GM19043 (cell line): ENCODE data around the gene SLC8A1.

ENCODE experiments used
- ATAC-seq: cut with Tn5 transposase; IDR thresholded peaks from one replicate; pipeline ENCODE4 v1.9.1; 2021; ENCODE audit warnings: low read depth; ENCODE audit not compliant: unreplicated experiment

The SLC8A1 gene

DNA sequence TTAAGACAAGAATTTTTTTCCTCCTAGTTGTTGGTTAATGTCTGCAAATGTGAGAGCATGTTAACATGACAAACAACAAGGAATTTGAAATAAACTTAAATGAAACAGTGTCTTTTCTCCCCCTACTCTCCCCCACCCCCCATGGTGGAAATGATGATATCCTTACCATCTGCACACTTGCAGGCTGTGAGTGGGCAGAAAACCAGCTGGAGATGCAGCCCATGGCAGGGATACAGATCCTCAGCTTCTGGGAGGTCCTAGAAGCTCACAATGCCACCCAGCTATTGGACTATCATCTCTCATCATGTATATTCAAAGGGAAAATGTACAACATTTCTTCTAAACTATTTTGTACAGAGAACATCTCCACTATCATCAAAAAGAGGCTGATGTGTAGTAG is 196.8 kb downstream of the SLC8A1 start:
- no peak for ATAC-seq

GRCh38 chr2:40254611-40255010 is 197.3 kb downstream of the SLC8A1 start:
- ATAC-seq = no peak

GRCh38 chr2:40251137-40251536 is 200.8 kb downstream of the SLC8A1 start:
- no peak for ATAC-seq

DNA sequence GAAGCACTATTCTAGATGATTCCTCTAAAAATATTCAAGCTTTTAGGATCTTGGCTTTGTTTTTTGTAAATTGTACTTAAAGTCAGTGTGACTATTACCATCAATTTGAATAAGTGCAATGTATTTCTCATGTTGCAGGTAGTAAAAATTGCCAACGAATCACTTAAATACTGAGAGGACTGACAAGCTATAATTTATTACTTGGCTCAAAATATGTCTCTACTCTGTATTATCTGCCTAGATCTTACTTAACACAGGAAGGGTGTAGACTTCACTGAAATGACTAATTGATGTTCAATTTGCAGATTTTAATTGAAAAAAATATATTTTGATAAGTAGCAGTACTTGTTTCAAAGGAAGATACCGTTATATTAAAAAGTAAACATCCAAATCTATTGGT is 202.3 kb downstream of the SLC8A1 start:
- no peak for ATAC-seq

GRCh38 chr2:40248294-40248693 is 203.6 kb downstream of the SLC8A1 start:
- ATAC-seq = no peak

DNA sequence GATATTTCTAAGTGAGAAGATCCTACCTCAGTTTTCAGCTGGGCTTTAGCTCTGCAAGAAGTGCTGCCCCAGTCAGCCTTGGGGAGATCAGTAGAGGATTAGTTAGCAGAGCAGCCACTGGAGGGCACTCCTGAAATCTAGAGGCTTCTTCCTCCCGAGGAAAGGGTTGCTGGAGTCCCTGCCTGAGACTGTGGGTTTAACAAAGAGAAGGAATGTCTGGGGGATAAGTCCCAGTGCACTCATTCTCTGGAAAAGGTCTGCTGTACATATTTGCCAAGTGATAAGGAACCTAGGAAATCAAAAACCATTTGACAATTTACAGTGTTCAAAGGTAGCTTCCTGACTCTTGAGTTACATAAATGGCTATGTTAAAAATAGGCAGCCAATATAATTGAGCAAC is 207.2 kb downstream of the SLC8A1 start:
- no peak for ATAC-seq

DNA sequence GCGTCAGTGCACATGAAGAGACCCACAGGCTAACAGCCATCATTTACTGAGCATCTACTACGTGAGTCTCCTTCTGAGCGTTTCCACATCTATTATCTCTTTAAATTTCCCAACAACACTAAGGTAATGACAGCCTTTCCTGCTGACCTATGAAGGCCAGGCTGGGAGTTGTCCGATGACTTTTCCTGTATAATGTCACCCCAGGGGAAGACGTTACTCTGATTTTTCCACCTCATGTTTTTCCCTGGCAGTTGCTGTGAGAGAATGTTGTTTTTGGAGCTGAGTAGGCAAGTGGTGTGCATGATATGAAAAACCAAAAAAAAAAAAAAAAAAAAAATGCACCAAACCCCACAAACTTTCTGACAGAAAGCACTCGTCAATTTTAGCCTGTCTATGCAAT is 207.6 kb downstream of the SLC8A1 start:
- no peak for ATAC-seq

DNA sequence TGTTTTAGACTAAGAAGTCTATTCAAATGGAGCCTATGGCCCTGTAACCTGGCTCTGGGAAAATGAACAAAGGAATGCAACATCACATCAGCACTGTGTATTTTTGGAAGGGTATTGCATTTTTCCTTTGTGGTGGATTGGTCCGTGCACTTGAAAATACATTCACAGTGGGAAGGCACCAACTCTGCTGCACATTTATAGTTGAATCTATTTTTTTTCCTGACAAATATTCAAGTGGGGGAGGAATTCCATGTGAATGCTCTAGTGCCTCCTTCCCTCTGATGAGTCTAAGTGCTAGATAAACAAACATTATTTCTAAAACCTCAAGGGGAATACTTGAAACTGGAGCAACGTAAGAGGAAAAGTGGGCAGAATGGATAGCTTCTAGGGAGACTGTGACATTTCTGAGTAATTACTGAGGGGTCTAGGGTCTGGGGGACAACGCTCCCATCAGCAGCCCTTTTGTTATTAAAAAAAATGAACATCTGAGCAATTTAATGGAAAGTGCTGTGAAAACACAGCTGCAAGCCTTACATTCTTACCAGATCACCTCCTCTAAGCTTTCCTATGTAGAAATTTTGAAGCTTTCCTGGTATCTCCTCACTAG is 208.2 kb downstream of the SLC8A1 start:
- ATAC-seq = no peak

DNA sequence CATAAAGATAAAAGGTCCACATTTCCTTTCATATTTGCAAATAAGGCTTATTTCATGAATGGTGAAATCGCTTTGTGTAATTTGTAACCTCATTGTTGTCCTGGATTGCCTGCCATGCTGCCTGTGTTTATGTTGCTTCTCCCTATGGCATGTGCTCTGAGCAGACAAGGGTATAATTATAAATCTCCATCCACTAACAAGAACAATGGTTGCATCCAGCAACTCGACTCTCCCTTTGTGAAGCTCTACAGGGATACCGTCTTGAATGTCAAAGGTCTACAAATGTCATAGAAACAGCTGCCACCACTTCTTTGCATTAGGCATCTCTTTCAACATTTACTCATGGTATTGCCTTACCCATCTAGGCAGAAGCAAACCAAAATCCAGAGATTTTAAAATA is 209.6 kb downstream of the SLC8A1 start:
- no peak for ATAC-seq

- no peak for ATAC-seq
Measured at GRCh38 chr2:40240070-40240469, 211.8 kb downstream of the SLC8A1 start.

GRCh38 chr2:40230707-40231432 is 221.0 kb downstream of the SLC8A1 start:
- no peak for ATAC-seq

DNA sequence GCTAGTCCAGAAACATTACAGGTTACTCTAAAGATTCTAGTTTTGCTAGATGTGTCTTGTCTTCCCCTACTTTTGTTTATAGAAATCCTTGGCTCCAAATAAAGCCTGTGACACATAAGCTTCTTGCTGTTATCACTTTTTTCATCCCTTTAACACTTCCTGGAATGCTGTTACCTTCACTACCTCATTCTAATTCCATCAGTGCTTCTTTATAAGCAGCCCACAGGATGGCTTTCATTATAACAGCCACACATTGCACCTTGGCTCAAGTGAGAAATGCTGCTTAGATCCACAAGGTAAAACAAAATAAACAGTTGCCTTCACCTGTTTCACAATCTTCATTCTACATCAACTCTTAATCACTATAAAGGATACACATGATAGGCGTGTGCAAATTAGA is 221.7 kb downstream of the SLC8A1 start:
- ATAC-seq = no peak

- no peak for ATAC-seq
Measured at GRCh38 chr2:40228310-40228709, 223.6 kb downstream of the SLC8A1 start.

DNA sequence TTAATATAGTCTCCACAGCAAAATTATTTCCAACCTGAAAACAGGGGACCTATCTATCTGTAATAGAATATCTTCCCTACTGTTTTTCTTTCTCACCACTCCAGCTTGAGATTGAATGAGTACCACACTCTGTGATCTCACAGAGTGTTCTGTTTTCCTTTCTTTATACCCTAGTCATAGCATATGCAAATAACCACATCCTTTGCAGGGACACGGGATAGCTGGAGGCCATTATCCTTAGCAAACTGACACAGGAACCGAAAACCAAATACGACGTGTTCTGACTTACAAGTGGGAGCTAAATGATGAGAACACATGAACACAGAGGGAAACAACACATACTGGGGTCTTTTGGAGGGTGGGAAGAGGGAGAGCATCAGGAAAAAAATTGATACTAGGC is 224.7 kb downstream of the SLC8A1 start:
- no peak for ATAC-seq

DNA sequence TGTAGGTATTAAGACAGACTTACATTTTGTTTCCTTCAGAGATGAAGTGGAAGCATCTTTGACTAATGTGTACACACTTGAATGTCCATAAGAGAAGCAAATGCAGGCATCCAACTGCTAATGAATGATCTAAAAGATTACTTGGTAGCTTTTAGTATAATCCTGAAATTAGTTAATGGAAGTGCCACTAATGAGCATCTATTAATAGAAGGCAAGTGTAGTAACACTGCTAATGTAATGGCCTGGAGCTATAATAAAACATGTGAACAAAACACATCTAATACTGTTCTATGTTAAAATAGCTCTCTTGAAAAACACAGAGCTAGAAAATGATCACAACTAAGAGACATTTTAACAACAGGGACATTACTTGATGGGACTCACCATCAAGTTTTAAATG is 225.3 kb downstream of the SLC8A1 start:
- no peak for ATAC-seq

DNA sequence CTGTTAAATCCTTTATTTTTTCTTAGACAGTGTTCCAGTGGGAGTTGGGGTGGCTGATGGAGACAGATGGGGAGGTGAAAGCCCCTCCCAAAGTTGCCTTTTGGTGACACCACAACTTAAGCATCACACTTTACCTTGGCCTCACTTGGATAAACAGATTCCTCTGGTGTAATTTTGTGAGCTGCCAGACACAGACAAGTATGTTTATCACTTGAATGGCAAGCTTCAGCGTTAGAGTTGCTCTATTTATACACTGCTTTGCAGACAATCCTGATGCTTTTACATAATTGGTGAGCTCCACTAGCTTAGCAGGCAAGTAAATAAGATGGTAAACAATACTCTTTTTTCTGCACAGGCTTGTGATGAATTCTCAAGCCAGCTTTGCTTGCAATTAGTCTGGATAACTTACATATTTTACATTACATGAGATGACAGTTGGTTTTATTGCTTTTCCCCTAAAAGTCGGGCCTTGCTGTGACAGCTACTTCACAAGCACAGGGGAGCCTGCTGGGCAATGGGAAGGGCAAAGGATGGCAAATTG is 226.2 kb downstream of the SLC8A1 start:
- no peak for ATAC-seq

- no peak for ATAC-seq
Measured at GRCh38 chr2:40224318-40224717, 227.6 kb downstream of the SLC8A1 start.

DNA sequence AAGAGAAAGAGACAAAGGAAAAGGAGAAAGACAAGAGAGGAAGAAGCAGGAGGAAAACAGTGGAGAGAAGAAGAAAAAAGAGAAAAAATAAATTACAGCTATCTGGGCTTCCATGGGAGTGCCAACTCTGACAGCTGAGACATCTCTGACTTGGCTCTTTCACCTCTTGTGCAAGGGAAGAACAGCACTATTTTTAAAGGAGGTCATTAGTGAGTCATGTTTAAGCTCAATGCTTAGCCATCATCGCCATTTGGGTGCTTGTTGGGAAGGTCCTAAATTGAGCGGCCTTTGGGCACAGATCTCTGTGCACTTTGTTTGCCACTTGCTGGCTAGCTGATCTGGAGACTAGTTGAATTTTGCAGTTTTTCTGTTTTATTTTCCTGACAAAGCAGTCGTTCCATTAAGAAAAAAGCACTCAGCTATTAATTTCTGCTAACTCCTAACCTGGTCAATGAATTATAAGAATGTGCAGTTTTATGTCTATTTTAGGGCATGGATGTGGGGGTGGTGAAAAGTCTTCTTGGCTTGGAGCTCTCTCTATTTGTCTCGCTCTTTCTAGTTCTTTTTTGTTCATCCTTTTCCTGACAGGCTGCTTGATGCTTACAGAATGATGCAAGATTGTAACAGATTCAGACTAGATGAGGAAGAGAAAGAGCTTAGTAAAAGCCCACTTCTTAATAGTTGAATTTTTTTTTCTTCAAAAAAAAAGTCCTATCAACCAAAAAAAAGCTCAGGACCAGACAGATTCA is 231.5 kb downstream of the SLC8A1 start:
- ATAC-seq = no peak

DNA sequence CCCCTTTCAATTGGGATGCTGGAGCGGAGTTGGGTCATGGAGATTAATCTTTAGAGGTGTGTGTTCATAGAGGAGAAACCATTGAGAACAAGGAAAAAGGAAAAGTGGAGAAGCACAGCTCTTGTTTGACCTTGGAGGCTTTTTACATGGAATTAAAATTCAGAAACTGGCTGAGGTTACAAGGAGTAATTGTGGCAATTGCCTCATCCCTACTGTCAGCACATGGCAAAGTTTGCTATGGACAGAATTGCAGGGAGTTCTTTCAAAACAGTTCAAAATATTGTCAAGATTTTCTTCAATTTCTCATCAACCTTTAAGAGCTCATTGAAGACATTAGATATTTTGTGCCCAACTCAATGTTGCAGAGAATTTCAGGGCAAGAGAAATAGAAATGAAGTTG is 232.7 kb downstream of the SLC8A1 start:
- ATAC-seq = no peak

GRCh38 chr2:40218679-40219078 is 233.2 kb downstream of the SLC8A1 start:
- ATAC-seq = no peak

GRCh38 chr2:40213619-40214018 is 238.3 kb downstream of the SLC8A1 start:
- ATAC-seq = no peak

DNA sequence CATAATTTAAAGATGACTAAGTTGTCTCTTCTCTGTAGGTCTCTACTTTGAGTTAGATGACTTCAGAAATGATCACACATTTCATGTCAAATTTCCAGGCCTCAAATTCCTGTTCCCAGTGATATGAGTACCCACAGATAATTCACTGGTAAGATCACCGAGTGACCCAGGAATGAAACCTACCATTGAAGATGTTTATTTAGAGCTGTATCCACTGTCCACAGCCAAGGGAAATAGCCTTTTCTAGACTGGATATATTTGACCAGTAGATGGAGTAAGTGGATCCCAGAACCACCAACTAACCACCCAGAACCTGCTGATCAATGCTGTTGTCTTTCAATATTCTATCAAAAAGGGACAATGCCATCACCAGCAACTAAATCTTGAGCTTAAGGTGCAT is 238.8 kb downstream of the SLC8A1 start:
- ATAC-seq = no peak
